ENCODE data around the gene PIGM.

PIGM gene

GRCh38 chr1:160076295-160076694 is 44.5 kb upstream of the PIGM start:
- no peak for DNase-seq (ENCODE audit: low read depth in 2 of 2)
- no peak for TF ChIP-seq CTCF (IDR thresholded peaks at IDR 0.05; ENCODE audit: low read depth, low read length)

GRCh38 chr1:160075836-160076235 is 44.0 kb upstream of the PIGM start:
- TF ChIP-seq CTCF (IDR thresholded peaks at IDR 0.05; ENCODE audit: low read depth, low read length): no peak
- no peak overlapping the region for H3K4me3 ChIP-seq (replicated peaks in 1 of 2; ENCODE audit: low read depth in 2 of 2, low read length in 2 of 2)
- no peak for DNase-seq (ENCODE audit: low read depth in 2 of 2)

More at GRCh38 chr1:160076295-160076694, 44.5 kb upstream of the PIGM start:
- no peak overlapping the region for H3K4me3 ChIP-seq (replicated peaks in 1 of 2; ENCODE audit: low read depth in 2 of 2, low read length in 2 of 2)

- no peak for DNase-seq (ENCODE audit: low read depth in 2 of 2)
- TF ChIP-seq CTCF (IDR thresholded peaks at IDR 0.05; ENCODE audit: low read depth, low read length): no peak
- no peak overlapping the region for H3K4me3 ChIP-seq (replicated peaks in 1 of 2; ENCODE audit: low read depth in 2 of 2, low read length in 2 of 2)
Measured at GRCh38 chr1:160074865-160075264, 43.1 kb upstream of the PIGM start.

- no peak for DNase-seq (ENCODE audit: low read depth in 2 of 2)
- H3K4me3 ChIP-seq (replicated peaks in 1 of 2; ENCODE audit: low read depth in 2 of 2, low read length in 2 of 2): no peak overlapping the region
- no peak for TF ChIP-seq CTCF (IDR thresholded peaks at IDR 0.05; ENCODE audit: low read depth, low read length)
Measured at GRCh38 chr1:160071289-160071688, 39.5 kb upstream of the PIGM start.

- TF ChIP-seq CTCF (IDR thresholded peaks at IDR 0.05; ENCODE audit: low read depth, low read length): no peak
- peak overlapping the region; percentile 50 to 51 for H3K4me3 ChIP-seq (replicated peaks in 1 of 2; ENCODE audit: low read depth in 2 of 2, low read length in 2 of 2)
- DNase-seq (ENCODE audit: low read depth in 2 of 2): peak; percentile 40 to 59
Measured at GRCh38 chr1:160070243-160071163, 38.7 kb upstream of the PIGM start.

GRCh38 chr1:160069460-160070231 is 37.9 kb upstream of the PIGM start, which contains the start of gene KCNJ10:
Gene KCNJ10, minus strand, starts transcription at chr1:160070160. Its CDS starts 27,628 bp downstream, at chr1:160042532.
- TF ChIP-seq CTCF (IDR thresholded peaks at IDR 0.05; ENCODE audit: low read depth, low read length): no peak
- peak within 1 kb of the TSS; percentile 50 to 51 for H3K4me3 ChIP-seq (replicated peaks in 1 of 2; ENCODE audit: low read depth in 2 of 2, low read length in 2 of 2)
- DNase-seq (ENCODE audit: low read depth in 2 of 2): no peak

Measured in cardiac fibroblast (primary cell).